Epithelial cell of proximal tubule (primary cell): ENCODE results near the gene PTPRN2. TPM values are rescaled to one million over a fixed set of nuclear protein-coding genes. Genes with fewer than 3 reads are reported as not detected.
"Not testable (repeated sequence)": the region's sequence is repeated elsewhere in the genome, so short reads cannot be mapped to it uniquely, and the experiment has no call there.

Experiments
- DNase-seq: peaks from one replicate; pipeline ENCODE4 v3.0.0-alpha.2; 2011; ENCODE audit warnings: low read depth
- H3K4me3 ChIP-seq: 2 replicates; pipeline ENCODE4 v1.5.1; 2011; ENCODE audit warnings: low read depth, mild to moderate bottlenecking, low read length
- total RNA-seq: library from RNA; depleted of rRNA; stranded (reverse); fragments of >200 nt; gene quantifications from 2 replicates; pipeline ENCODE4 v1.2.3, GENCODE V29; 2015
- TF ChIP-seq, protein P1 (sequence below): conservative IDR thresholded peaks from 2 replicates; pipeline ENCODE4 v1.5.1; 2012; ENCODE audit warnings: low read depth, mild to moderate bottlenecking, low read length

Gene PTPRN2
- total RNA-seq, 1 donor from 2014 or later = 2.8 TPM

- H3K4me3 ChIP-seq = no peak overlapping the region
- TF ChIP-seq, protein P1, sequence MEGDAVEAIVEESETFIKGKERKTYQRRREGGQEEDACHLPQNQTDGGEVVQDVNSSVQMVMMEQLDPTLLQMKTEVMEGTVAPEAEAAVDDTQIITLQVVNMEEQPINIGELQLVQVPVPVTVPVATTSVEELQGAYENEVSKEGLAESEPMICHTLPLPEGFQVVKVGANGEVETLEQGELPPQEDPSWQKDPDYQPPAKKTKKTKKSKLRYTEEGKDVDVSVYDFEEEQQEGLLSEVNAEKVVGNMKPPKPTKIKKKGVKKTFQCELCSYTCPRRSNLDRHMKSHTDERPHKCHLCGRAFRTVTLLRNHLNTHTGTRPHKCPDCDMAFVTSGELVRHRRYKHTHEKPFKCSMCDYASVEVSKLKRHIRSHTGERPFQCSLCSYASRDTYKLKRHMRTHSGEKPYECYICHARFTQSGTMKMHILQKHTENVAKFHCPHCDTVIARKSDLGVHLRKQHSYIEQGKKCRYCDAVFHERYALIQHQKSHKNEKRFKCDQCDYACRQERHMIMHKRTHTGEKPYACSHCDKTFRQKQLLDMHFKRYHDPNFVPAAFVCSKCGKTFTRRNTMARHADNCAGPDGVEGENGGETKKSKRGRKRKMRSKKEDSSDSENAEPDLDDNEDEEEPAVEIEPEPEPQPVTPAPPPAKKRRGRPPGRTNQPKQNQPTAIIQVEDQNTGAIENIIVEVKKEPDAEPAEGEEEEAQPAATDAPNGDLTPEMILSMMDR = no peak
- no peak for DNase-seq
Observed at GRCh38 chr7:158517571-158517970, 70.1 kb downstream of the PTPRN2 start.

- DNase-seq = no peak
- H3K4me3 ChIP-seq = no peak overlapping the region
- TF ChIP-seq, protein P1 = no peak
Observed at GRCh38 chr7:158517072-158517471, 70.6 kb downstream of the PTPRN2 start.

DNA sequence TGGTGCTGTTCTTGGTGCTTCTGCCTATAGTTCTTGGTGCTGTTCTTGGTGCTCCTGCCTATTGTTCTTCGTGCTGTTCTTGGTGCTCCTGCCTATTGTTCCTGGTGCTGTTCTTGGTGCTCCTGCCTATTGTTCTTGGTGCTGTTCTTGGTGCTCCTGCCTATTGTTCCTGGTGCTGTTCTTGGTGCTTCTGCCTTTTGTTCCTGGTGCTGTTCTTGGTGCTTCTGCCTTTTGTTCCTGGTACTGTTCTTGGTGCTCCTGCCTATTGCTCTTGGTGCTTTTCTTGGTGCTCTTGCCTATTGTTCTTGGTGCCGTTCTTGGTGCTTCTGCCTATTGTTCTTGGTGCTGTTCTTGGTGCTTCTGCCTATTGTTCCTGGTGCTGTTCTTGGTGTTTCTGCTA is 71.1 kb downstream of the PTPRN2 start:
- DNase-seq = no peak
- TF ChIP-seq, protein P1 = no peak
- H3K4me3 ChIP-seq = no peak overlapping the region

DNA sequence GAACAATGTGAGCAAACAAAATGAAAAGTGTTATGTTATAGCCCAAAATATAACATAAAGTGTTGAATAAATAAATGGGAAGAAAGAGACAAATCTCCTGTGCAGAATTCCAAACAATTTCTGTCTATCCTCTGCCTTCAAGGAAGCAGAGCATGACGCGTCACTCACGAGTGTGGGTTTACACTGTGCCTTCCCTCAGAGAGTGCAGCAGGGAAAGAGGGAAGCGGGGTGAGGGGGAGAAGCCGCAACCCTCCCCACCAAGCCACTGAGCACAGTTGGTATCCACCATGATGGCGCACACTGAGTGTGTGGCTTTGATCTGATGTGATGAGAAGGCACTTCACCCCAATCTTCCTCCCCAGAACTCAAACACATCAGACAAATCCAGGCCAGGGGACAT is 74.8 kb downstream of the PTPRN2 start:
- DNase-seq = no peak
- TF ChIP-seq, protein P1 = no peak
- H3K4me3 ChIP-seq = no peak overlapping the region

DNA sequence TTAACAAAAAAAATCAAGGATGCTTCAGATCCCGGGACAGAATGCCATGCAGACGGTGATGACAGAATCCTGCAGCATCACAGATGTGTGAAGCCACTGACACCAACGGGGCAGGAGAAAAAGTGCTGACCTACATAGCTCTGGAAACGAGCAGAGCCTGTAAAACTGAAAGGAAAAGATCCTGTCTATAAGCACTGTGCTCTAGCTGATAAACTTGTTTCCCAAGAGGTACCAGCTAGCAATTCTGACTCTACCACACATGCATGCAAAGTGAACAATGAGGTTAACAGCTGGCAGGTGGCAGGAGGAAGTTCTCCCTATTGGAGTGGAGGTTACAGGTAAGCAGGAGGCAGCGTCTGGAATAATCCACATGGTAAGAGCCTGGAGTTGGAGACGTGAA is 75.6 kb downstream of the PTPRN2 start:
- no peak overlapping the region for H3K4me3 ChIP-seq
- TF ChIP-seq, protein P1 = no peak
- no peak for DNase-seq

DNA sequence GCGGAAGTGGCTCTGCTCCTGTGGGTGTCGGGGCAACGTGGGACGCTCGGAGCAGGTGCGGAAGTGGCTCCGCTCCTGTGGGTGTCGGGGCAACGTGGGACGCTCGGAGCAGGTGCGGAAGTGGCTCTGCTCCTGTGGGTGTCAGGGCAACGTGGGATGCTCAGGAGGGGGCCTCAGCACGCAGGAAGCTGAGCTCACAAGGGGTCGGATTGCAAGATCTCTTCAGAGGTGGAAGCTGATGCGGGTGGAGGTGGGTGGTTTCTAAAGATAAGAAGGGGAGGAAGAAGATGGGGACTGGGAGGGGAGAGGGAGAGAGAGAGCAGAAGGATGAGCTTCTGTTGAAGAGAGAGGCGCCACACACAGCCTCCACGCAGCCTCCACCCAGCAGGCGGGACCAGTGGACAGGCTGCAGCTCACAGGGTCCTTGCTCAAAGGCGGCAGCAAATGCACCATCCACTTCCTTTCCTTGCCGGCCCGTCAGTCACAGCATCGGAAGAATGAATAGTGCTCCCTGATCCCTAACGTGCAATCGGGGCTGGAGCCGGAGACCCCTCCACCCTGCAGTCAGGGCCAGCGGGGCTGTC is 78.7 kb downstream of the PTPRN2 start:
- no peak for DNase-seq
- TF ChIP-seq, protein P1 = no peak
- no peak overlapping the region for H3K4me3 ChIP-seq

- not testable (repeated sequence) for H3K4me3 ChIP-seq
Observed at GRCh38 chr7:158508321-158508720, 79.3 kb downstream of the PTPRN2 start.

More at GRCh38 chr7:158508321-158508720, 79.3 kb downstream of the PTPRN2 start:
- not testable (repeated sequence) for DNase-seq
